Panc1 (cell line): Measurements from ENCODE around the gene TMTC3.

Experiments used
- CTCF ChIP-seq: fragments of 450-650 bp; IDR thresholded peaks from 2 replicates; pipeline ENCODE4 v1.5.1; 2017; ENCODE audit warnings: mild to moderate bottlenecking
- POLR2AphosphoS5 ChIP-seq: IDR thresholded peaks from 2 replicates; pipeline ENCODE4 v1.6.1; 2012; ENCODE audit warnings: mild to moderate bottlenecking, low read depth, low read length, moderate library complexity

DNA sequence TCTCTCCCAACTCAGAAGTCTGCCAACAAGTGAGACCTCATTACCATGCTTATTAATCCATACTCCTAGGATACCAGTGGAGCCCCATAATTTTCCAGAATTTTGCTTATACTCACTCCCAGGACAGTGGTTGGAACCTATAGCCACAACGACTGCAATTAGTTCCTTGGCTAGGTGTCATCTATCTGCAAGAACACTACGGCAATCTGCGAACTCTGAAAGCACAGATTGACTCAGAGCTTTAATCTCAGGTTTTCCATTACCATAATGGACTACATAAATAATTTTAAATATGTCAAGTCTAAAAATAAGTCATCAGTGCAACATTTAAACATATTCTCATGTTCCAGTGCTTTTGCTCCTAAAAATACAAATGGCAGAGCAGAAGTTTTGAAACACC lies 33.4 kb downstream of the TMTC3 start:
- TF ChIP-seq POLR2AphosphoS5 (no peak), CTCF (no peak)
